ENCODE data around the gene SAMHD1.
"Not testable (repeated sequence)": the region's sequence is repeated elsewhere in the genome, so short reads cannot be mapped to it uniquely, and the experiment has no call there.

SAMHD1 gene

GRCh38 chr20:36848677-36849076, 102.8 kb downstream of the SAMHD1 start:
- Histone ChIP-seq H3K4me1 (peaks cover 97% of the 10 kb centered on the region), H3K4me3 (no peak overlapping the region), H3K36me3 (peaks cover 28% of the 10 kb centered on the region), H3K9ac (peak overlapping the region; percentile 89; the same call in 1 of the 2 replicates), H4K20me1 (peaks cover 18% of the 10 kb centered on the region), H3K9me3 (peaks cover 17% of the 10 kb centered on the region), H3K4me2 (peak overlapping the region; percentile 88), H3K27ac (peak overlapping the region; percentile 99), H3K27me3 (no peaks in the 10 kb centered on the region)
- no peak for TF ChIP-seq Cebpa-rat (IDR thresholded peaks at IDR 0.05)

- Histone ChIP-seq H3K4me1 (peaks cover 97% of the 10 kb centered on the region), H3K4me3 (no peak overlapping the region), H3K27me3 (no peaks in the 10 kb centered on the region), H4K20me1 (peaks cover 13% of the 10 kb centered on the region), H3K9me3 (peaks cover 17% of the 10 kb centered on the region), H3K36me3 (peaks cover 23% of the 10 kb centered on the region), H3K27ac (peak overlapping the region; percentile 99), H3K9ac (peak overlapping the region; percentile 89; the same call in 1 of the 2 replicates), H3K4me2 (peak overlapping the region; percentile 88)
- TF ChIP-seq Cebpa-rat (IDR thresholded peaks at IDR 0.05): no peak
Measured at GRCh38 chr20:36848078-36848660, 103.3 kb downstream of the SAMHD1 start.

GRCh38 chr20:36847710-36848040, 103.8 kb downstream of the SAMHD1 start:
- no peak overlapping the region for H3K4me3 ChIP-seq
- H3K9ac ChIP-seq: peak overlapping the region; percentile 89
- H3K36me3 ChIP-seq: peaks cover 19% of the 10 kb centered on the region
- H3K4me1 ChIP-seq: peaks cover 98% of the 10 kb centered on the region
- H3K9me3 ChIP-seq: peaks cover 17% of the 10 kb centered on the region
- no peaks in the 10 kb centered on the region for H3K27me3 ChIP-seq
- TF ChIP-seq Cebpa-rat (IDR thresholded peaks at IDR 0.05): no peak
- H3K4me2 ChIP-seq: peak overlapping the region; percentile 88
- H4K20me1 ChIP-seq: peaks cover 8% of the 10 kb centered on the region
- H3K27ac ChIP-seq: peak overlapping the region; percentile 99

GRCh38 chr20:36847009-36847709, 104.3 kb downstream of the SAMHD1 start:
- Histone ChIP-seq H4K20me1 (peaks cover 4% of the 10 kb centered on the region), H3K9ac (peak overlapping the region; percentile 89), H3K27me3 (no peaks in the 10 kb centered on the region), H3K4me2 (peak overlapping the region; percentile 88), H3K36me3 (peaks cover 15% of the 10 kb centered on the region), H3K4me1 (peaks cover 99% of the 10 kb centered on the region), H3K4me3 (no peak overlapping the region), H3K27ac (peak overlapping the region; percentile 99), H3K9me3 (peaks cover 16% of the 10 kb centered on the region)
- TF ChIP-seq Cebpa-rat (IDR thresholded peaks at IDR 0.05): no peak

- Histone ChIP-seq H3K4me2 (peak overlapping the region; percentile 88), H3K36me3 (no peaks in the 10 kb centered on the region), H4K20me1 (no peaks in the 10 kb centered on the region), H3K27me3 (no peaks in the 10 kb centered on the region), H3K9me3 (no peaks in the 10 kb centered on the region), H3K4me1 (peaks cover 100% of the 10 kb centered on the region), H3K27ac (peak overlapping the region; percentile 99), H3K4me3 (peak overlapping the region; percentile 38; the same call in 1 of the 2 replicates), H3K9ac (peak overlapping the region; percentile 89)
- no peak for TF ChIP-seq Cebpa-rat (IDR thresholded peaks at IDR 0.05)
Measured at GRCh38 chr20:36845288-36845971, 106.1 kb downstream of the SAMHD1 start.

GRCh38 chr20:36841030-36841429, 110.5 kb downstream of the SAMHD1 start:
- not testable (repeated sequence) for H4K20me1 ChIP-seq, H3K9ac ChIP-seq, H3K27me3 ChIP-seq, H3K9me3 ChIP-seq, H3K4me3 ChIP-seq
- peak overlapping the region; percentile 88 for H3K4me2 ChIP-seq
- H3K4me1 ChIP-seq: peaks cover 100% of the 10 kb centered on the region
- H3K36me3 ChIP-seq: peaks cover 23% of the 10 kb centered on the region
- H3K27ac ChIP-seq: peak overlapping the region; percentile 99

Measured in BLaER1 (cell line).